Renal pelvis (tissue), 4 donors: ENCODE results near the gene GALNT14. TPM values are rescaled to one million over a fixed set of nuclear protein-coding genes. Genes with fewer than 3 reads are reported as not detected.
A peak's percentile ranks its signal among the peaks of the same experiment; 100 is the strongest.

Experiments used
- DNase-seq: peaks from one replicate; pipeline ENCODE4 v3.0.0-alpha.2; 2013
- polyA plus RNA-seq, 3 donors: library from polyadenylated mRNA; unstranded; fragments of 120-200 nt; gene quantifications; one replicate each; pipeline ENCODE4 v1.2.1, GENCODE V29; 2013; ENCODE audit not compliant: insufficient read length in 3 of 3

Gene GALNT14
- polyA plus RNA-seq, 3 donors: 35.5 to 58.6 (median 41.7) TPM

DNA sequence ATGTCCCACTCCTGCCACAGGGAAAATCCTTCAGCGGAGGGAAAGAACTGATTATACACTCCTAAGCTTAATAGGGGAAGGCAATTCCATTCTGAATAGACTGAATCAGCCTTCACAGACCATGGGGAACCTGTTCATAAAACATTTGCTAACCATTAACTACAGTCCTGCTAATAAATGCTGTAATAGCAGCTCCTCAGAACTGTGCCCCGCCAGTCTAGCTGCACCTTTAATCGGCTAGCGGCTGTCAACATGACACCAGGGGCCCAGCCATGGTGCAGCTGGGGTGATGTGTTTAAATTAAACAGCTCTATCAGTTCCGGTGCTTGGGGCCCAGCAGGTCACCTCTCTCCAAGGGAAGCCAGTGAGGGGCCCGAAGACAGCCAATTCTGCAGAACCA lies 77.8 kb downstream of the GALNT14 start:
- peak; percentile 55 for DNase-seq

DNA sequence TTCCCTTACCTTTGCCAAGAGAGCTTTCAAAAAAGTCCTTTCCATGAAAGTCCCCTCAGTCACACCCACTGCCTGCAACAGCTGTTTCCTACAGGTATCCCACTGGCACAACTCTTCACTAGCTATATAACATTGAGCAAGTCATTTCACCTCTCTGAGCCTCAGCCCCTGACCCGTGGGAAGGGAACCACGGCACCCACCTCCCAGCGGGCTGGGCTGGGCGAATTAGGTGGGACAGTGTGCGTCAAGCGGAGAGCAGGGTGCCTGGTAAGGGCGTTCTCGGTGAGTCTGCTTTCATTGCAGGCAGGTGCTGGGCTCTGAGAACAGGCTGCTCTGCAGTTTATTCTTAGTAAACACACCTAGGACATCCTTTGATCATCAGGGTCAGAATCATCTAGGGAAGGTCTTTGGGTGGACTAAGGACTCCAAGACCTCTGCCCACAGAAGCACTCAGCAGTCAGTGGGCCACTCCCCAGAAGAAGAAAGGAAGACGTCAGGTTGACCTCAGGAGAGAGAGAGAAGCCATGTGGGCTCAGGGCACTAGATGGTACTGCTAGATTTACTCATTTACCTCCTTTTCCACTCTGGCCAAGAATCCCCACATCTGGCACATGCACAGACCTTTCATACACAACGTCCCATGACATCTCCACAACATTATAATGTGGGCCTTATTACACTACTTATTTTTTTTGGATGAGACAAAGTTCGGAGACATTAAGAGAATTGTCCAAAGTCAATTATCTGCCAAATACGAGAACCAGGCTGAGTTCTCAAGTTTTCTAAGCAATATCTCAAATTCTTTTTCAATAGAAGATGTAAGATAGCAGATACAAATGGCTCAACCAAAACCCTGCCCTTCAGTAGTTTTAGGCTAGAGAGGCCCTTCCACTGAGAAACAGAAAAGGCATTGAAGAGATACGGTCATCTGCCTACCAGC lies 79.9 kb downstream of the GALNT14 start:
- DNase-seq: no peak

DNA sequence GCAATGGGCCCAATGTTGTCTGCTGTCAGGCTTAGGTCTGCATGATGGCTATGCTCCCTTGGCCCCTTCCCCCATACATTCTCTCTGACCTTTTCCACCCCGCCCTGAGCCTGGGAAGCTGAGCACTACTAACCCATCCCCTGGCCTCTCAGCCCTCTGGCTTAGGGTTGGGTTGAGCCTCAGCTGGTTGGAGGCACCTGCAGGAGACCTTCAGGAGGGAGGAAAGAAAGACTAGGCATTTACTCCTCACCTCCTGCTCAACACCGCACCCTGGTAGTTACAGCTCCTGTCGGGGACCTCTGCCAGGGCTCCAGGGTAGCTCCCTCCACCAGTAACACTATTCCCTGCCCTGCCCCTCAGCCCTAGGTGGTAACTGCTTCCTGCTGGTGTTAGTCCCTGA lies 80.5 kb downstream of the GALNT14 start:
- no peak for DNase-seq

DNA sequence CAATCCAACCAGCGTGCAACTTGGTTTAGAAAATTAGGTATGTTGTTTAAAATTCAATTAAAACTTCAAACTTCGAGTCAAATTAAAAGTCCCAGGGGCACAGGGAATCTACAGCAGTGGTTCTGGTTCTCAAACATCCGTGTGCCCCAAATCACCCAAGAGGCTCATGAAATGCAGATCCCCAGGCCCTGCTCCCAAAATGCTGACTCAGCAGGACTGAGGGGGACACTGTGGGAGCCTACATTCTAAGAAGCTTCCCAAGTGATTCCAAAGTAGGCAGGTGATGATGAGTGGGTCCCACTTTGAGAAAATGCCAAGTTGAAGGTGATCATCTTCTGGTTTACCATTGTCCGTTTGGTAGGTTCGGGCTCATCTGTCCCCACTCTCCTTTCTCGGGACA lies 82.3 kb downstream of the GALNT14 start:
- DNase-seq: no peak

DNA sequence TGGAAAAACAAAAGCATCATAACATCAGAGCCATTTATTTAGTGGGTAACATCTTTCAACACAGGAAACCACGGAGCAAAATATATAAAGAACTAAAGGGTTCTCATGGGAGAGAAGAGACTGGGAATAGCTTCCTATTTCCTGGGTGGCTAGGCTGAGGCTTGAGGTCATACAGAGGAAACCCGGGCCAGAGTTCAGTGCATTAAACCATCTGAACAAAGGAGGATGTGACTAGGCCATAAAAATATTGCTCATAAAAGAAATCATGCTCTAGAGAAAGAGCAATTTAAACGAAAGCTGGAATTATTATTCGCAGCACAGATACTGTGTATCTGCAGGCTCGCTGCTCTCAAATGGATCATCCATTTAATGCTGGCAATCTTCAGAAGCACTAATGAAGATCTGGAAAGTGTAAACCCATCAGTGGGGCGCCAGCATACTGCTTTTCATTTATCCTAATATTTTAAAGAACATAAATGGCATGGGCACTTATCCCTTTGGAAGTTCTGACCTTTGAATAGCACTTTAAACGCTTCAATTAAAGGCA lies 83.3 kb downstream of the GALNT14 start:
- DNase-seq: no peak

DNA sequence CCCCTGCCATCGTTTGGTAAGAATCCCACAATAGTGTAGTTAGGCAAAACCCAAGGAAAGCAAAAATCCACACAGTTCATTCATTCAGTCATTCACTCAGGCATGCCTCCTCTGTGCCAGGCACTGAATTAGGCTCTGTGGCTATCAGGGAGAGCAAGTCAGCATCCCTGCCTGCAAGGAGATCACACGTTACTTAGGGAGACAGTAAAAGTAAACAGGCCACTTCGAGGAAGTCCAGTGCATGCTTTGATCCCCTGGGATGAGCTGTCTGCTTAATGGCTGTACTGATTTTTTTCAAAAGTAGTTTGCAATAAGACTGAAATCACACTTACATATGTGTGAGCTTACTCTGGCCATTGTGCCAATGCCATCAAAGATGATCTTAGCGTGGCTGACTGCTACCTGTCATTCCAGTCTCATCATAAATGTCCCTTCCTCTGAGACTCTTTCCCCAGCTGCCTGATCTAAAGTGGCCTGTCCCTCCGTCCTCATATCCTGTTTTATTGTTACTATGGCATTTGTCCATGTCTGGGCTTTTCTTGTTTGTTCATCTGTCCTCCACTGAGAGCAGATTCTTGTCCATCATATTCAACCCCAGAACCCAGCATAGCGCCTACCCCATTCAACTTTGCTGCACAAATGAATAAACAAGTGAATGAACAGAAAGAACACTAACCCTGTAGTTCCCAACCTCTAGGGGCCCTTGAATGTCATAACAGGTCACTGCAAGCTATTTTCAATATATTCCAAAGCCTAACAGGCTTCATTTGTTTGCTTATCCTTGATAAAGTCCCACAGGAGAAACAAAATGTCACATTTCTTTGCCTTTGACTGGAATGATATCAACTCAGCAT lies 84.1 kb downstream of the GALNT14 start:
- no peak for DNase-seq

DNA sequence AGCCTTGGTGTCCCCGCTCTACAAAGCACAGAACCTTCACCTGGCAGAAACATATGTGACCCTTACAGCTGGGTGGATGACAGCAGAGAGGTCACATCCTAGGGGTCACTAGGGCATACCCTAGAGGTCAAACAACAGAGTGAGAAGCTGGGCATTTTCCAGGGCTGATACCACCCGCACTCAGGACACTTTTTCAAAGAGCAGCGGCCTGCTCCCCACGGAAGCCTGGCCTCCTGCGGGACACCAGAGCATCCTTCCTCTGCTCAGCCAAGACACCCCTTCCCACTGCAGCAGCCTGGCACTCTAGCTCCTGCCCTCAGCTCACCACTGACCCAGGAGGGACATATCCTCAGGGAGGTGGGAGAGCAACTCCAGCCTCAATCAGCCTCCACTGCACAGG lies 86.0 kb downstream of the GALNT14 start:
- DNase-seq: no peak

DNA sequence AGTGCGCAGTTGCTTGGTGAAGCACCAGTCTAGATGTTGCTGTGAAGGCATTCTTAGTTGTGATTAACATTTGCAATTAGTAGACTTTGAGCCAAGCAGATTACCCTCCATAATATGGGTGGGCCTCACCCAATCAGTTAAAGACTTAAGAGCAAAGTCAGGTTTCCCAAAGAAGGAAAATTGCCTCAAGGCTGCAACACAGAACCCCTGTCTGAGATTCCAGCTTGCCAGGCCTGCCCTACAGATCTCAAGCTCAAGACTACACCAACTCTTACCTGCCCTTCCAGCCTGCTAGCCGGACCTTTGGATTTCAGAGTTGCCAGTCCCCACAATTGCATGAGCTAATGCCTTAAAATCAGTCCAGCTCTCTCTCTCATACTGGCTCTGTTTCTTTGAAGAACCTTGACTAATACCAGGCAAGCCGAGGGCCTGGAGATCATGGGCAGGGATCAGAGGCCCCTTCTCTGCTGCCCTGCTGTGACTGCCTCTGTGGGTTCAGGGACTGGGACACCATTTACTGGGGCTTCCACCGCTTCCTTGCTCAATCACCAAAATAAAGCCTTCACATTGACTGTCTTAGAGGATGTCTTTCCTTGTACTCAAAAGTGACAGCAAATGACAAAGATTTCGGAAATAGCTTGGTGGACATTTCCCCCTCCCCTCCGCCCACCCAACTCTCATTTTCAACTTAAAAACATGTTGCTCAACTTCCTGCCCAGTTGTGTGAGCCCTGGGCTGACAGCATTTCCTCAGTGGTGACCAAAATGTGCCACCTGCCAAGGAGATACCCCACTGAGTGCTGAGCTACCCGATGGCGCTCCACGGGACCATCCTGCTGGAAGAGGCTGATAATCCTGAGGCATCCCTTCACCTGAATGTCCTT lies 86.7 kb downstream of the GALNT14 start:
- DNase-seq: no peak

DNA sequence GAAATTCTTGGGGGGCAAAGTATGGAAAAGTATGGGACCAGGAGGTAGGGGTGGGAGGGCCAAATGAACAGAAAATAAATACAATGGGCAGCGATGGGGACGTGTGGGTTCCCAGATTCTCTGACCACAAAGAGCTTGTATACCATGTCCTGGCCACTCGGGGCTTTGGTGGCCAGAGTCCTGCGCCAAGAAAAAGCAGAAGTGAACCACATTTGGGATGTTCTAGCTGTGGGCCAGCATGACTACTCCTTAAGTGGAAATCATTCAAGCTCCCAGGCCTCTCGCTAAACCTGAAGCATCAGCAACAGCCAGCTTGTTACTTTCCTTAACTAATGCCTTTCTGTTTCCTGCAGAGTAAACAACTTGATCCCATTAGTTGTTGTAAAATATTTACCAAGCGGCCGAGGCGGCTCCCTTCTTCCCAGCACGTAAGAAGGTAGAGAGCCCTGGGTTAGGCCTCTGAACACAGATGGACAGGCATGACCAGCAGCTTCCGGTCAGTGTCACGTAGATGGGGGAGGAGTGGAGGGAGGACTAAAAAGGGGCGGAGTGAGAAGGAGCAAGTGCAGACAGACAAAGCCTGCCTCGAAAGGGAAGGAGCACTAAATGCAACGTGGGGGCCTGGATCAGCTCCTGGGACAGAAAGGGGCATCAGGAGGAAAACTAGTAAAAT lies 88.2 kb downstream of the GALNT14 start:
- DNase-seq: peak; percentile 31

DNA sequence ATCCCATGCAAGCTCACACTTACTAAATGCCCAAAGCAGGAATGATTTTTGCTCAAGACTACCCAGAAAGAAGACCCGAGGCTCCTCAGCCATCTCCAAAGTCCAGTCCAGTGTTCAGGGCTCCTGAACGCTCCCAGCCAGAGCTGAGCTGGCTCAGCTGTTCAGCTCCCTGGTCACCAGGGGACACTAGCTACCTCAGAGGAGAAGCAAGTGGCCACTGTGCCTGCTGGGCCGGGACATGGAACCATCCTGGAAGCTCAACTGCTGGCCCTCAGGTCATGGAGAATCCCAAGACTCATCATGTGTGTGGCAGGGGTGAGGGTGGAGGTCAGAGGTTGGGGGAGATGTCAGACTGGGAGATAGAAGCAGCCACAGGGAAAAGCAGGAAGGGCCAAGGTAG lies 89.0 kb downstream of the GALNT14 start:
- DNase-seq: no peak

DNA sequence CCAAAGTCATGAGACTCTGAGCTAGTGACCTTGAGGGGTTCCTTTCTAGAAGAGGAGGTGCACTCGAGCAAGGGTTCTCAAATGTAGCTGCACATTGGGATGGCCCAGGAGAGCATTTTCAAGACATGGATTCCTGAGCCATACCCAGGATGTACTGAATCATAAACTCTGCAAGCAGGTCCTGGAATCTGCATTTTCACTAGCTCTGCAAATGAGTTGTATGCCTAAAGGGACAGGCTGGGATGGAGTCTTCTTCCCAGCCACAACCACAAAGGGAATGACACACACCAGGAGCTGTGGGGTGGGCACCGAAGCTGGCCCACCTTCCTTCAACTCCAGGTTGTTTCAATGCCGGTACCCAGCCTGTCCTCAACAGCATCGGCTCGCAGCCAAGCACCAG lies 90.6 kb downstream of the GALNT14 start:
- DNase-seq: no peak

DNA sequence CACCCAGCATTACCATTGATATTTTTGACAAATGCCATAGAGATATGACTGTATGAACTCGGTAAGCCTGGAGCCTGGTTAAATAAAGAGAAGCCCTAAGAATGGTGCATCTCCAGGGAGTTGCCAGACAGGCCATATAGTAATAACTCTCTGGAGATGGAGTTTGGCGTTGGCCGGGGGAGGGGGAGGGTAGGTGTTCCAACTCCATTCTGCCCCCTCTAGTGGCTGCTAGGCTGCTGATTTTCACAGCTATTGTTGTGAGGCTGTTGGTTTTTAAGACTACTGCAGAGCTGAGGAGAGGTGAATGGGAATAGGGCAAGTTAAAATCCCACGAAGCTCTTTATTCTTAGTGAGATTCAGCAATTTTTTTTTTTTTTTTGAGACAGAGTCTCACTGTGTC lies 99.9 kb downstream of the GALNT14 start:
- no peak for DNase-seq

DNA sequence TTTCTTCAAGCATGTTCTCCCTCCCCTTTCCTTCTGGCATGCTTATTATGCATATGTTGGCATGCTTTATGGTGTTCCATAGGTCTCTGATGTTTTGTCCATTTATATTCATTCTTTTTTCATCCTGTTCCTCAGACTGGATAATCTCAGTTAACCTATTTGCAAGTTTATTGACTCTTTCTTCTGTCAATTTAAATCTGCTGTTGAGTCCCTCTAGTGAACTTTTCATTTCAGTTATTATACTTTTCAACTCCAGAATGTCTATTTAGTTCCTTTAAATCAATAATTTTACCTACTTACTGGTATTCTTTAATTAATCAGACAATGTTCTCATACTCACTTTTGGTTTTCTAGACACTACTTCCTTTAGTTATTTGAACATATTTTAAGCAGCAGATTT lies 101.2 kb downstream of the GALNT14 start:
- no peak for DNase-seq

DNA sequence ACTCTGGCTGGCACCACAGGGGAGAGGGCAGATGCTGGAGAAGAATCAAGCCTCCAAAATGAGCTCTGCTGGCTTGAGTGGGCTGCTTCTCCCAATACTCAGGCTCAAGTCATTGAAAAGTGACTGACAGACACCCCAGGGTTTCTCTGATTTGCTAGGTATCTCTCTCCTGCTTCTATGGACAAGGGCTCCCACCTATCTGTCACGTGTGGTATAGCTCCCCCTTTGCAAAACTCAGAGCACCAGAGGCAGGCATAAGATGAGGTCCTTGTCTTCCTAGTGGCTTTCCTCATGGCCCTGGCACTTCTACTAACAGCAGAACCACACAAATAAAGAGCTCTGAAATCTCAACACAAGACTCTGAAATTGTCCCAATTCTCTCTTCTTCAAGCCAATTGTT lies 105.2 kb downstream of the GALNT14 start:
- no peak for DNase-seq

DNA sequence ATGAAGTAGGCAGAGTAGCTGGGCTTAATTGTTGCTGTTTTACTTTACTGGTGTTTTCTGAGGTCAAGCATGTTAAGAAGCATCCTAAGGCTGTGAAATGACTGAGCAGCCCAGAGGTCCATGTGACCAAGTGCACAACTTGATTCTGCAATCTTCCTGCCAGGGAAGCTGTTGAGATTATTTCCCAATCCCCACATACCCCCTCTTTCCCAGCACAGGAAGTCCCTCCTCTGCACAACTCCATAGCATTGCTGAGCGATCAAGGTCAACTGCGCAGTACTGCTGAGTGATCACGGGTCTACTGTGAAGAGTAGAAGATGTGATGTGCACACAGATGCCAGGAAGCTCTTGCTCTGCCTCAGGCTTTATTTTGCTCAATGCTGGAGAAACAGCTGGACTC lies 105.8 kb downstream of the GALNT14 start:
- no peak for DNase-seq

DNA sequence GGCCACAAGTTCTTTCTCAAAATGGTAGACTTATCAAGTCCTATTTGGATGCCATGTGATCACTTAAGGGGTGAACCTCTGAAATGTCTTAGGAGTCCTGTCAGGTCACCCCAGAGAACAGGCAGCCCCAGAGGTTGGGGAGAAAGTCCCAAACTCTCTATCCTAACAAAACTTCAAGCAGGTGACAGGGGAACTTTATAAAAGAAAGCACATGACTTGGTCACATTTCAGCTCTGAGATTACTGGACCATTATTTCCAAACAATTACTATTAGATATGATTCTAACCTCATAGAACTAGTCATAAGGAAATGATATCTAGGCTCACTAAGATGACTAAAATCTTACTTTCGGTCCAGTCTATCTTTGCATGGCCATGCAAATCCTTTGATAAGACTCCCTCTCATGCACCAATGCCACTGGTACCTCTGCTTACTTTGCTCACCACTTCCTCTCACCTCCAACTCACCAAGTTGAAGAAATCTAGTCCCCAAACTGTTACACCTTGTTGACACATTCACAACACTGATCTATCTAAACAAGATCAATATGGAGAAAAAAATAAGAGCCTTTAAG lies 107.0 kb downstream of the GALNT14 start:
- DNase-seq: no peak

DNA sequence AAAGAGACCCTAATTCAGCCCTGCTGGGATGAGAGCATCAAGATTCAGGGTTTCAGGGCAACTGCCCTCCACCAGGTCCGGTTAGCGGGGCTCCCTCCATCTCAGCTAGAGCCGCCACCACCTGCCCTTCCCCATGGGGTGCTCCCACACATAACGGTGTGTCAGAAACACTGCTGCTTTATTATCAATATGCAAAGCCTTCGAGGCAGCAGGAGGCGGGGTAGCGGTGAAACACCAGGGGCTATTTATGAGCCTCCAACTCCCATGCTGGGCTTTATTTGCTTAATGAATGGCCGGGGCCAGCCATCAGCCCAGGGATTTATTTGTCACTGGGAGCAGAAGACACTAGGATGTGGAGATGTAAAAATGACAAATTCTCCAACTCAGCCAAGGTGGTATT lies 109.8 kb downstream of the GALNT14 start:
- DNase-seq: no peak

DNA sequence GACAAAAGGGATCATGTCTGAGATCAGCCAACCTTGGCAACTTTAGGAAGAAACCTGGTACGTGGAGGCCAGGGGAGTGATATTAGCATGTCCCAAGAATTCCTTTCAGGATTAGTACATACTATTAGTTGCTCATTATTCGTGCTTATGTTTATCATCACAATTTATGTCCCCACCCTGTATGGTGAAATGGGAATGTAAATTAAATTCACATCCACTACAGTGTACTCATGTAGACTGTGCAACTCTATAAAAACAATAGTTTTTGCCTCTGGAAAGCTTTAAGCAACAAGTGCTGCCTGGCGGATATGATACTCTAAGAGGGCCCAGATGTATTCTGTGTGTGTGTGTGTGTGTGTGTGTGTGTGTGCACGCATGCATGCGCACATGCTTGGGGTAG lies 110.7 kb downstream of the GALNT14 start:
- no peak for DNase-seq

DNA sequence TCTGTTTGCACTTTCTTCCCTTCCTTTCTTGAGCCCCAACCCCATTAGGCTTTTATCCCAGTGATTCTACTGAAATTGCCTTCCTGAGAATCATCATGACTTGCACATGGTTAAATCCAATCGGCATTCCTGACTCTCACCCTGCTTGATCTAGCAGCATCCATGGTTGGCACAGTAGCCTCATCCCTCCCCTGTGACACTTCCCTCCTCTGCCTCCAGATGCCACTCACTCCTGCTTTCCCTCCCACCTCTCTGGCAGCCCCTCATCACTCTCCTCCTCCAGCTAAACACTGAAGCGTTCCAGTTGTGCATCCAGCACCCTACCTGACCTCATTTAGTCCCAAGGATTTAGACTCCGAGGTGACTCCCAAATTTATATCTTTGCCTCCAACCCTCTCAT lies 114.7 kb downstream of the GALNT14 start:
- DNase-seq: no peak

DNA sequence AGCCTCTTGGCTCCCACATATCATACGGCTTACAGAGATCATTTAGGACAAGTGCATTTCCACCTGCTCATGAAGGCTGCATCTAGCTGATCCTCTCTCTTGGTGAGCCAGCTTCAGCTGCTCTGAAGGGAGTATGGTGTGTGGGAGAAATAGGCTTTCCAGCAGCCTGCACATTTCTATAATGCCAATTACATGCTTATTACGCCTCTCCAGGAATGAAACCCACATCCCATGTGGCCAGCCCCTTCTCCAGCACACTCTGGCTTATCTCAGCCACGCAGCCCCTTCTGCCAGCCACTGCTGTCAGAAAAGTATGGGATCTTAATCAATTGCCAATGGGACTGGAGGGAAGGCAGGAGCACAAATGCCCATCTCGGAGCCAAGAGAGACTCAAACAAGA lies 117.5 kb downstream of the GALNT14 start:
- DNase-seq: no peak

DNA sequence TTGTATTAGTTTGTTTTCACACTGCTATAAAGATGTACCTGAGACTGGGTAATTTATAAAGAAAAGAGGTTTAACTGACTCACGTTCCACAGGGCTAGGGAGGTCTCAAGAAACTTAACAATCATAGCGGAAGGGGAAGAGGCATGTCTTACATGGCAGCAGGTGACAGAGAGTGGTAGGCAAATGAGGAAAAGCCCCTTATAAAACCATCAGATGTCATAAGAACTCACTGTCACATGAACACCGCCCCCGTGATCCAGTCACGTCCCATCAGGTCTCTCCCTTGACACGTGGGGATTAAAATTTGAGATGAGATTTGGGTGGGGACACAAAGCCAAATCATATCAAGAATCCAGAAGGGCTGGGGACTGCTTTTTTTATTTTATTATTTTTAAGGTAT lies 120.0 kb downstream of the GALNT14 start:
- no peak for DNase-seq
